Left lung (tissue), 10 donors: ENCODE results near the gene MKRN2. TPM values are rescaled to one million over a fixed set of nuclear protein-coding genes. Genes with fewer than 3 reads are reported as not detected.

Experiments
- ATAC-seq: fragments of 200-7000 bp; cut with Tn5 transposase; one replicate; pipeline ENCODE4 v1.9.1; 2020; ENCODE audit warnings: moderate library complexity
- DNase-seq, 4 donors: peaks; one replicate each; pipeline ENCODE4 v3.0.0-alpha.2; 2013 to 2020
- H3K27ac ChIP-seq, 2 donors: fragments of 200-600 bp; sonication (generic) in 1 of 2; one replicate each; pipeline versions ENCODE4 v1.5.0 to v1.8.0; 2020 to 2021
- H3K27me3 ChIP-seq, 2 donors: fragments of 200-600 bp; sonication (generic) in 1 of 2; one replicate each; pipeline versions ENCODE4 v1.5.0 to v1.8.0; 2020 to 2021
- H3K36me3 ChIP-seq, 2 donors: fragments of 200-600 bp; sonication (generic) in 1 of 2; one replicate each; pipeline versions ENCODE4 v1.5.0 to v1.8.0; 2020 to 2021
- H3K4me1 ChIP-seq, 2 donors: fragments of 200-600 bp; one replicate each; pipeline ENCODE4 v1.8.0; 2021
- H3K4me3 ChIP-seq, 2 donors: fragments of 200-600 bp; sonication (generic) in 1 of 2; one replicate each; pipeline versions ENCODE4 v1.5.0 to v1.8.0; 2020 to 2021; ENCODE audit warnings: mild to moderate bottlenecking in 1 of 2
- H3K9me3 ChIP-seq, 2 donors: fragments of 200-600 bp; sonication (generic) in 1 of 2; one replicate each; pipeline versions ENCODE4 v1.5.0 to v1.8.0; 2020 to 2021
- intact Hi-C, 2 donors: fragments of 100-400 bp; cut with DNase I; formaldehyde crosslinking; loops; one replicate each; pipeline versions ENCODE4 v1.11.2 to v1.14.2; 2022
- polyA plus RNA-seq, 6 donors: library from polyadenylated mRNA; unstranded; fragments of 120-200 nt; gene quantifications; one replicate each; pipeline ENCODE4 v1.2.1, GENCODE V29; 2013; ENCODE audit not compliant: insufficient read length in 6 of 6
- total RNA-seq, 2 donors: library from RNA; stranded (reverse); fragmentation: NEBNext Ultra II Directional; extraction: Animal tissue kit (Norgen Biotek cat#: 25700); gene quantifications; one replicate each; pipeline ENCODE4 v1.2.1, GENCODE V29; 2021
- TF ChIP-seq, protein P1 (sequence below), 2 donors: fragments of 200-600 bp; sonication (generic) in 1 of 2; IDR thresholded peaks; one replicate each; pipeline versions ENCODE4 v1.5.0 to v1.8.0; 2021; ENCODE audit warnings: antibody characterized with exemption in 2 of 2
- donor health status: DM: no; HTN: yes; CAD: no.
- donor health status: DM: no; HTN: no; CAD: no.

MKRN2 gene
- total and polyA plus RNA-seq, 8 donors, result 20.3 to 40.5 (median 36.8) TPM

DNA sequence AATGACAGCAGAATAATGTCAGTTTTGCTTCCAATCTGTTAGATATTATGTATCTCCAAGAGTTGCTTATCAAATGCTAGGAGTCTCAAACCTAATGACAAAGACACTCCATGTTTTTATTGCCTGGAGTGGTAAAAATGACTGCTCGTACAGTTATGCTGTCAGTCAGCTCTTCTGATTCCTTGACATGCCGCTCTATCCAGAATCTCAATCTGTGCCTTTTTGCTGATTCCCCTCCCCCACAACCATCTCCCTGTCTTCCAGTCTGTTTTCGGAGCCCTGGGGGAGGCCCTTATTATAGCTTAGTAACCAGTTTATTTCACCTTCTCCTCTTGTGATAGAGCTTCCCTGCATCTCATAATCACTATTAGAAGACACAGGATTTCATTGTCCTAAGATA lies 2.6 kb downstream of the MKRN2 start:
- Histone ChIP-seq H3K4me3 (no peak overlapping the region), H3K27ac (no peak overlapping the region), H3K4me1 (peaks cover 13 to 51% of the 10 kb centered on the region in 2 donors), H3K36me3 (no peaks in the 10 kb centered on the region), H3K27me3 (peaks cover 0 to 6% of the 10 kb centered on the region in 2 donors), H3K9me3 (no peaks in the 10 kb centered on the region)
- no peak for DNase-seq
- TF ChIP-seq, protein P1, sequence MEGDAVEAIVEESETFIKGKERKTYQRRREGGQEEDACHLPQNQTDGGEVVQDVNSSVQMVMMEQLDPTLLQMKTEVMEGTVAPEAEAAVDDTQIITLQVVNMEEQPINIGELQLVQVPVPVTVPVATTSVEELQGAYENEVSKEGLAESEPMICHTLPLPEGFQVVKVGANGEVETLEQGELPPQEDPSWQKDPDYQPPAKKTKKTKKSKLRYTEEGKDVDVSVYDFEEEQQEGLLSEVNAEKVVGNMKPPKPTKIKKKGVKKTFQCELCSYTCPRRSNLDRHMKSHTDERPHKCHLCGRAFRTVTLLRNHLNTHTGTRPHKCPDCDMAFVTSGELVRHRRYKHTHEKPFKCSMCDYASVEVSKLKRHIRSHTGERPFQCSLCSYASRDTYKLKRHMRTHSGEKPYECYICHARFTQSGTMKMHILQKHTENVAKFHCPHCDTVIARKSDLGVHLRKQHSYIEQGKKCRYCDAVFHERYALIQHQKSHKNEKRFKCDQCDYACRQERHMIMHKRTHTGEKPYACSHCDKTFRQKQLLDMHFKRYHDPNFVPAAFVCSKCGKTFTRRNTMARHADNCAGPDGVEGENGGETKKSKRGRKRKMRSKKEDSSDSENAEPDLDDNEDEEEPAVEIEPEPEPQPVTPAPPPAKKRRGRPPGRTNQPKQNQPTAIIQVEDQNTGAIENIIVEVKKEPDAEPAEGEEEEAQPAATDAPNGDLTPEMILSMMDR (IDR thresholded peaks at IDR 0.05), result no peak
- intact Hi-C loops, result no loop called here
- no peak for ATAC-seq

DNA sequence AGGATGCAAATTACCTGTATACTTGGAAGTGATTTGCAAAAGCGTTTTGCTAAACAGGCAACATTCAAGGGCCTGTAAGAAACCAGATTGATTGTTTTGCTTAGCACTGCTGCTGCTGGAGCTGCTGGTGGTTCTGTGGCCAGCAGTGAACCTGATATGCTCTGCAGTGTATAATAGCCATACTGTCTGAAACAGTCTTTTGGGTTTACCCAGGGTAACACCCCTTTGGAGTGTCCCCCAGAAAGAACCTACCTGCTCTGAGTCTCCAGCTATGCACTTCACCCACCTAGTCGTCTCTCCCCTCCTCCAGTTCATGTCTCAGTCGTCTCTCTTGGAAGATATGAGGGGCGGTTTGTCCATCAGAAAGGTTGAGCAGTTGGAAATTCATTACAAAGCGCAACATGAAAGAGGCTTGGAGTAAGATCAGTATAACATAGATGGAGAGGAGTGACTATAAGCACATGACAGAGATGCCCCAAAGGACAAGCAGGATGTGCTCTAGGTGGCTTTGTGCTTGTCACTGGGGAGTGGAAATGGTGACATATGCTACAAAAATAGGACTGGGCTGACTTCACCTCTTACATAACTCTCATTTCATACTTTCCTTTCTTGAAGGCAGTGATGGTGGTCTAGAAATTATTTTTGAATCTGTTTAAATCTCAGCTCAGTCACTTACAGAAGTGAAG lies 3.8 kb downstream of the MKRN2 start:
- ATAC-seq (no peak), DNase-seq (no peak)
- H3K9me3 ChIP-seq, result no peaks in the 10 kb centered on the region
- H3K27me3 ChIP-seq, result no peaks in the 10 kb centered on the region
- TF ChIP-seq, protein P1 (IDR thresholded peaks at IDR 0.05), result no peak
- H3K4me1 ChIP-seq, result peaks cover 13 to 47% of the 10 kb centered on the region in 2 donors
- H3K27ac ChIP-seq, result no peak overlapping the region
- intact Hi-C loops, result no loop called here
- H3K36me3 ChIP-seq, result no peaks in the 10 kb centered on the region
- no peak overlapping the region for H3K4me3 ChIP-seq

DNA sequence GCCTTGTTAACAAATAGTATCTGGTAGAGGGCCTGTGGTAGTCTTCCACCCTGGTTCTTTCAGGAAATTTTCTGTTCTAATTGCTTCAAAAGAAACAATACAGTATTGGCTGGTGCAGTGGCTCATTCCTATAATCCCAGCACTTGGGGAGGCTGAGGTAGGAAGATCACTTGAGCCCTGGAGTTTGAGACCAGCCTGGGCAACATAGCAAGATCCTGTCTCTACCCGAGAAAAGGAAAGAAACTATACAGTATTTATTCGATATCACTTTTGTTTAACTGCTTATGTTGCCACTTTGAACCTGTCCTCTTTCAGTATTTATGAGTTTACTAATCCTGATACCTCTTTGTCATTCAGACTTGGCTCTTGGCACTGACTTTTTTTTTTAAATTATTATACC lies 4.5 kb downstream of the MKRN2 start:
- peaks cover 13 to 40% of the 10 kb centered on the region in 2 donors for H3K4me1 ChIP-seq
- no peak for DNase-seq
- no peak overlapping the region for H3K4me3 ChIP-seq
- no peak overlapping the region for H3K27ac ChIP-seq
- no peaks in the 10 kb centered on the region for H3K36me3 ChIP-seq
- H3K9me3 ChIP-seq, result peaks cover 0 to 2% of the 10 kb centered on the region in 2 donors
- intact Hi-C loops, result no loop called here
- TF ChIP-seq, protein P1 (IDR thresholded peaks at IDR 0.05), result no peak
- ATAC-seq, result no peak
- no peaks in the 10 kb centered on the region for H3K27me3 ChIP-seq

DNA sequence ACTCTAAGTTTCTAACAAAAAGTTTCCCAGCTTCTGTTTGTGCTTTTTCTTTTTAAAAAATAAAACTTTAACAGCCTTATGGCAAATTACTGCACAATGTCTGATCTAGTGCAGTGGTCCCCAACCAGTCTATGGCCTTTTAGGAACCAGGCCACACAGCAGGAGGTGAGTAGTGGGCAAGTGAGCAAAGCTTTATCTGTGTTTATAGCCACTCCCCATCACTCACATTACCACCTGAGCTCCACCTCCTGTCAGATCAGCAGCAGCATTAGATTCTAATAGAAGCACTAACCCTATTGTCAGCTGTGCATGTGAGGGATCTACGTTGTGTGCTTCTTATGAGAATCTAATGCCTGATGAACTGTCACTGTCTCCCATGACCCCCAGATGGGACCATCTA lies 5.6 kb downstream of the MKRN2 start:
- intact Hi-C loops, result no loop called here

DNA sequence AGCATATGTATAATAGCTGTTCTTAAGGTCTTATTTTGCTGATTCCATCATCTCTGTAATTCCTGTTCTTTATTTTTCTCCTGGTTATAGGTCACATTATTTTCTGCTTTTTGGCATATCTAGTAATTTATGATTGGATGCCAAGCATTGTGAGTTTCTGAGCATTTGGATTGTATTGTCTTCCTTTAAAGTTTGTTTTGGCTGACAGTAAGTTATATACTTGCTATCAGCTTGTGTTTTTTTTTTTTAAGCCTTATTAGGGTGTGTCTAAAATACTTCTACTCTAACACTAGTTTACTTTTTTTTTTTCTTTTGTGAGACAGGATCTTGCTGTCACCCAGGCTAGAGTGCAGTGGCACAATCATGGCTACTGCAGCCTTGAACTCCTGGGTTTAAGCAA lies 10.1 kb downstream of the MKRN2 start:
- H3K4me3 ChIP-seq, result no peak overlapping the region
- peaks cover 0 to 6% of the 10 kb centered on the region in 2 donors for H3K9me3 ChIP-seq
- ATAC-seq (no peak), DNase-seq (no peak)
- peaks cover 0 to 4% of the 10 kb centered on the region in 2 donors for H3K4me1 ChIP-seq
- TF ChIP-seq, protein P1 (IDR thresholded peaks at IDR 0.05), result no peak
- intact Hi-C loops, result loop anchor here in 1 of 2 donors (5.0 kb wide), 1 partner anchor 95 kb away; the partner anchor contains the start of gene RAF1
- H3K27ac ChIP-seq, result no peak overlapping the region
- H3K36me3 ChIP-seq, result peaks cover 0 to 34% of the 10 kb centered on the region in 2 donors
- no peaks in the 10 kb centered on the region for H3K27me3 ChIP-seq

More for the DNA sequence above, 5.6 kb downstream of the MKRN2 start:
- Histone ChIP-seq H3K27ac (no peak overlapping the region), H3K9me3 (peaks cover 0 to 6% of the 10 kb centered on the region in 2 donors), H3K4me3 (no peak overlapping the region), H3K4me1 (peaks cover 13 to 40% of the 10 kb centered on the region in 2 donors), H3K36me3 (no peaks in the 10 kb centered on the region), H3K27me3 (no peaks in the 10 kb centered on the region)
- TF ChIP-seq, protein P1 (IDR thresholded peaks at IDR 0.05), result no peak
- ATAC-seq (no peak), DNase-seq (no peak)
